GM18519 (cell line): Measurements from ENCODE around the gene ABCG8.

Experiments used
- ATAC-seq: cut with Tn5 transposase; IDR thresholded peaks from one replicate; pipeline ENCODE4 v1.9.1; 2021; ENCODE audit warnings: mild to moderate bottlenecking, moderate library complexity; ENCODE audit not compliant: unreplicated experiment, low FRiP score

The ABCG8 gene

DNA sequence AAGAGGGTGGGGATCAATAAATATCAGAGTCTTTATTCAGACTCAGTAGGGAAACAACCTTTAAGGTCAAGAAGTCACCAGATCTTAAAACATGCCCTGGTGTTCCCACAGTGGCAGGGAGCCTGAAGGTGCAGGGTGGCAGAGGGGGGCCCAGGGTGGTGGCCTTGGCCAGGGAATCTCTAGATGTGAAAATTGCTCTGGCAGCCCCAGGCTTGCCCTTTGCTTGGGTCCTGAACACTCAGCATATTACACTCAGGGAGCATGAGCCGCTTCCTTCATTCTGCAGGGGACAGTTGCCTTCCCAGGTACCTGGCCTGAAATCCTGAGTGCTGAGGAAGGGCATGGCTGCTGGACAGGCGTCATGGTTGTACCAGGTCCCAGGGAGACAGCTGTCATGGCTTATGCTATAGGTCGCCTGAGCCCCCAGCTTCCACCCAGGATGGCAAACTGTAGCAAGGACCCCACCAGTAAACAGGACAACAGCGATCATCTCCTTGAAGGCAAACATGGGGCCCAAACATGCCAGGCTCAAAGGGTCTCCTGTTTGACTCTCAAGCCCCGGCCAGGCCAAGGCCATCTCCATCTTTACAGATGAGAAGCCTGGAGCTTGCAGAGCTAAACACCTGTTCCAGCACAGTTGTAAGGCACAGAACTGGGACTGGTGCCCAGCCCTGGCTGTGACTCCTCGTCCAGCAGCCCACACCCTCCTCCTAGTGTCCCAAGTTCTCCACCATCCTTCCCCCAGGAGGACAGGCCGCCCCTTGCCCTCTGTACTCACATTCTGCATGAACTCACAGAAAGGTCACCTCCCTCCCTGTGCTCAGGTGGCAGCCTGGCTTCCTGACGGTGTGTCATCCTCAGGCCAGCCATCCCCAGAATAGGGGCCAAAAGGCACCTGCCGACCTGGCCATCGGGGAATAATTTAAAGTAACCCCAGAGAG, 14.6 kb downstream of the ABCG8 start:
- ATAC-seq = no peak

DNA sequence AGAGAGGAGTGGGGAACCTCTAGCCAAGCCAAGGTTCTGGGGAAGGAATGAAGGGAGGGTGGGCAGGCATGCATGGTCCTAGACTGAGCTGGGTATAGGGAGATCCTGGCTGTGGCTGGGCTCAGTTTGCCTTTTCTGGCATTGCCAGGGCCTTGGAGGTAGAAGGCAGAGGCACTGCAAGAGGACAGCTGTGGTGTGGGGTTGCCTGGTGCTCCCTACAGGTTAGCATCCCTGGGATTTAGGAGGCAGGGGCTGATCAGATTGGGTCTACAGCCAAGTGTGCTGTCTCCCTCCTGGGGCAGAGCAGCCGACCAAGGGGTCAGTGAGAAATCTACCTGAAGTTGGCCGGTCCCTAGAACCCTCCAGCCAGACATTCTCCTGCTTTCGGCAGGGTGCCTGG, 15.9 kb downstream of the ABCG8 start:
- no peak for ATAC-seq

DNA sequence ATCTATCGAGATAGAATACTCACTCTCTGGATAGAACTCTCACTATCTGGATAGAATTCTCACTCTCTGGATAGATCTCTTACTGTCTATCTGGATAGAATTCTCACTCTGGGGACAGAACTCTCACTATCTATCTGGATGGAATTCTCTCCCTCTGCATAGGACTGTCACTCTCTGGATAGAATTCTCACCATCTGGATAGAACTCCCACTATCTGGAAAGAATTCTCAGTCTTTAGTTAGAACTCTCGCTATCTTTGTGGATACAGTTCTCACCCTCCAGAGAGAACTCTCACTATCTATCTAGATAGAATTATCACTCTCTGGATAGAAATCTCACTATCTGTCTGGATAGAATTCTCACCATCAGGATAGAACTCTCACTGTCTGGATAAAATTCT, 16.5 kb downstream of the ABCG8 start:
- ATAC-seq = no peak

DNA sequence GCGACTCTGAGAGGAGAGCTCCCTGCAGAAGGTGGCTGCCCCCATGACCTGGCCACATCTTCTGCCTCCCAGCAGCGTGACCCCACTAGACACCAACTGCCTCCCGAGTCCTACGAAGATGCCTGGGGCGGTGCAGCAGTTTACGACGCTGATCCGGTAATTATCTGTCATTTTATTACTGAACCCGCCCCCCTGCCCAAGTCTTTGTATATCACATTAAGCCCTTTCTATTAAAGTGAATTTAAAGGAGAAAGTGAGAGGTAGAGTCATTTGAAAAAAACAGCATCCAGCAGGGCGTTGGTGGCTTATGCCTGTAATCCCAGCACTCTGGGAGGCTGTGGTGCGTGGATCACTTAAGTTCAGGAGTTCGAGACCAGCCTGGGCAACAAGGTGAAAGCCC, 33.4 kb downstream of the ABCG8 start:
- no peak for ATAC-seq

DNA sequence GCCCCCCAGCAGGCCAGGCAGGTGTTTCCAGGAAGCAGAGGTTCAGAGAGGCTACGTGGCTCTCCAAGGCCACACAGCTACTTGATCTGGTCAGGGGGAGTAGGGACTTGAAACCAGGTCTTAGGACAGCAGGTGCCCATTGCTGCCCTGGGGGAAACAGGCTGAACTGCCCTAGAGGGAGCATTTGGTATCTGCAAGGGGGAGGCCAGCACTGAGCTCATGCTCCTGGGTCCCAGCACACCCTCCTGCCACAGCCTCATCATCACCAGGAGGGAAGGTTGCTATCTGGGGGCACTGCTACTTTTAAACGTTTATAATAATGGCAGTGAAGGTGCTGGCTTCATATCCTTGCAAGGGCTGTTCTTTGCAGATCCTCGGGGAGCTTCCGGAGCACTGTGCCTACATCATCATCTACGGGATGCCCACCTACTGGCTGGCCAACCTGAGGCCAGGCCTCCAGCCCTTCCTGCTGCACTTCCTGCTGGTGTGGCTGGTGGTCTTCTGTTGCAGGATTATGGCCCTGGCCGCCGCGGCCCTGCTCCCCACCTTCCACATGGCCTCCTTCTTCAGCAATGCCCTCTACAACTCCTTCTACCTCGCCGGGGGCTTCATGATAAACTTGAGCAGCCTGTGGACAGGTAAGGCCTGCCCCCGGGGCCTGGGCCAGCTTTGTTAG, 36.1 kb downstream of the ABCG8 start:
- no peak for ATAC-seq

DNA sequence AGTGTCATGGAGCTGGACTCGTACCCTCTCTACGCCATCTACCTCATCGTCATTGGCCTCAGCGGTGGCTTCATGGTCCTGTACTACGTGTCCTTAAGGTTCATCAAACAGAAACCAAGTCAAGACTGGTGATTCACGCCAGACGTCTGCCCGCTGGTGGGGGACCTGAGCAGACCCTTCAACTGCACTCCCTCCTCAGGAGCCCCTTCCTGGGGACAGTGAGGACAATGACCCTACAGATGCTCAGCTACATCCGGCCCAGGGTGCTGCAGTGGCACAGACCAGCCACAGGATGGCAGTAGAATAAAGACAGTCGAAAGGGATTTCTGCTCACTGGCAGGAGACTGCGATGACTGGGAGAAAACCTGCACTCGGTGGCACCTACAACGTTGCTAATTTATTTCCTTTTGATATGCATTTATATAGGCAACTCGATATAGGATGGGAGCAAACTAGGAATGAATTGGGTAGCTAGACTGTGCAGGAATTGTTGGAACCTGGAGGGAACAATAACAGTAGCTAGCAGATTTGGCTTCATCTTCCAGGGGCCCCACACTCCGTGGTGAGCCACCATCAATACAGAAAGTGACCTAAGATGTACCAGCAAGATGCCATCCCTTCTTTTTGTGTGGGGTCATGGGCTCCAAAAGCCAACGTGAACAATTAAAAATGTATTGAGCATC, 39.2 kb downstream of the ABCG8 start:
- peak; percentile 67 for ATAC-seq

DNA sequence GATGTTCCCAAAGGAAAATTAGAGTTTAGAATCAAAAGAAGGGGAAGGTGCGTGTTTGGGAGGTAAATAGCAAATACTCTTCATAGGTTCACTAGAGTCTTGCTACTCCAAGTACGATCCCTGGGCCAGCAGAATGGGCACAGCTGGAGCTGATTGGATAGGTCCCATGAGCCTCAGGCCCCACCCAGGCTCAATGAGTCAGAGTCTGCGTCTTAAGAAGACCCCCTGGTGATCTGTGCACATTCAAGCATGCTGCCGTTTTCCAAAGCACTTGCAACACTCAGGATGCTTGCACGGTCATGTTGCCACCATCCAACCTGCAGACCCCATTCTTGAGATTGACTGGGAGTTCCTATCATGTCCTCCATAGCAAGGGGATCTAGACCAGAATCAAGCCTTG, 40.5 kb downstream of the ABCG8 start:
- no peak for ATAC-seq

DNA sequence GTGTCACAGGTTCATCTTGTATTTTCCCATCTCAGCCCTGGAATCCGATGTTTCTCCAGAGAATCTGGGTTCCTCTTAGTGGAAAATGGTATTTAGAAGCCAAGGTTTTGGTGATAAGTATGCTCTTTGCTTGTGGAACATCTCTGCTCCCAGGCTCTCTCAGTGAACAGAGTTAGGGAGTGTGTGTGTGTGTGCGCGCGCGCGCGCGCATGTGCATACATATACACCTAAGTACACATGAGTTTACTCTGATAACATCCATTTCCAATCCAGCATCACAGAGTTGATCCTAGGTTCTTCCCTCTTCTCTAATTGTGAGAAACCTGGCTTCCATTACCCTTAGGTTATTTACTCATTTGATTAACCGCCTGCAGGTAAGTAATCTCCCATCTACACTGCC, 41.7 kb downstream of the ABCG8 start:
- no peak for ATAC-seq

DNA sequence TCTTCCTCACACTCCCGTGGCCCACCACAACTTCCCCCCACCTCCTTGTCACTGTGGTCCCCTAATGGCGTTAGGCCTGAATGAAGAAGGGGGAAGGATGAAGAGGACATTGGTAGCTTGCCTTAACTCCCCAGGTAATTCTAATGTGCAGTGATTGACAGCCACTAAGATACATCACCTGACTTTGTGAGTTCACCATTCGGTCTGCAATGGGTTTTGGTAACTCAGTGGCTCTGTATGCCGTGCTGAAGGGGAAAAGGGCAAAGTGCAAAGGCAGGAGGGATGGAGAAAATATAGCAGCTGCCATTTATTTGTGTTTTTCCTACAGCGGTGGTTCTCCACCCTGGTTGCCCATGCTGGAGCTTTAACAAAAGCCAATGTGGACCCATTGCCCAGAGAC, 42.2 kb downstream of the ABCG8 start:
- ATAC-seq = no peak

DNA sequence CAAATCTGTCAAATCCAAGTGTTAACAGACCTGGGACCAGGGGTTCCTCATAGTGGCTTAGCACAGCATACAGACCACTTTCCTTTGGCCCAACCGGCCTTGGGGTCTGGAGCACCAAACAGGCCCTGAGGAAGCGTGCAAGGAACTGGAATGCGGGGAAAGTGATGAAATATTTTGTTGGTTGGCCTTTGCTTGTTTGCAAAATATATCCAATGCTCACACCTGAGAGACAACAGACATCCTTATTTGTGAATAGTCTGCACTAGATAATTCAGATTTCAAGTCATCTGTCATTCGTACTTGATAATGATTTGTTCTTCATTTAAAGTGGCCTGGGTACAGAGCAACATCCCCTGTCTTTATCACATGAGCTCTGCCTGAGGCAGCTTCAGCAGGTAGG, 43.5 kb downstream of the ABCG8 start:
- ATAC-seq = no peak

DNA sequence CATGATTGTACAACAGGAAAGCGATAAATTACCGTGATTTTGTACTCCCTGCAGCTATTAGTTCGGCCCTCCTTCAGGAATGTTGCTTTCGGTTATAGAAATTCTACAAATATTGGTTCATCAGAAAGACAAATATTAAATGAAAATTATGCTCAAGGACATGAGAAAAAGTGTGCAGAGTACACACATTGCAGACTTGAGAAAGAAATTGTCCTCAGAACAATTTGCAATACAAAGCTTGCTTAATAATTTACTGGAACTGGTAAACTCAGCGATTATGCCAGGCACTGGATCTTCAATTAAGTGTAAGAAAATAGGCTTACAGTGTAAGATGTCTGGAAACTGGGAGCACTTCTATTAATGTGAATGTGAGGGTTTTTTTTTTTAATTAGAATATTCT, 45.9 kb downstream of the ABCG8 start:
- ATAC-seq = no peak

DNA sequence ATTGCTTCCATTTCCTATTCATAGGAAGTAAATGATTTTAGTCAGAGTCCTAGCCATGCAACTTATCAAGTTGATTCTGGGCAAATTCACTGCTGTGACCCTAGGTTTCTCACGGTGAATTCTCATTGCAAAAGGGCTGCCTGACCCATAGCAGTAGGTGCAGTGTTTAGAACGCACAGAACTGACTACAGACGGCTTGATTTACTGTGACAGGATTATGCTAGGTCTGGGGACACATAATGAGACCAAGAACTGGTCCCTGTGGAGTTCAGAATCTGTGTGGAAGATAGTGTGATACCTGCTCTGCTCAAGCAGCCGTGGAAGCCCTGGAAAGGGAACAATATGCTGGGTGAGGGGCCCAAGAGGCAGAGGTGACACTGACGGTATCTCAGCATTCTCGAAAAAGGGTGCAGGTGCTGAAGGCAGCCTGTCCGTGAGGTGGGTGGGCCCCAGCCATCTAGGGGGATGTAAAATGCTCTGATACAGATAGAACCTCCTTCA, 46.4 kb downstream of the ABCG8 start:
- no peak for ATAC-seq

DNA sequence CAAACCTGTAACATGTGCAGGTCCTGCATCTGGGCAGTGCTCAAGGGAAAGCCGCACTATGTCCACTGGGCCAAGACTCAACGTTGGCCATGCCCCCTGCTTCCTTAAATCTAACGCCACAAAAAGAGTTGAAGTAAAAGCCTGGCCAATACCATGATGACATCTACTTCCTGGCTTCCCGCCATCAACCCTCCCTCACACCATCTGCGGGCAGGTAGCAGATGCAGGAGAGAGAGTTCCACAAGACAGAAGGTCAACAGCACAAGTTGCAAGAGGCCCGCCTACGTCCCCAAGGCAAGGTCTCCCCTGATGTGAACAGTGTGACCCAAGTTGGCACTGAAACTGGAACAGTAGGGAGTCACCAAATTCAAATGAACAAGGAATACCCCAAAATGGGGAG, 48.4 kb downstream of the ABCG8 start:
- no peak for ATAC-seq

DNA sequence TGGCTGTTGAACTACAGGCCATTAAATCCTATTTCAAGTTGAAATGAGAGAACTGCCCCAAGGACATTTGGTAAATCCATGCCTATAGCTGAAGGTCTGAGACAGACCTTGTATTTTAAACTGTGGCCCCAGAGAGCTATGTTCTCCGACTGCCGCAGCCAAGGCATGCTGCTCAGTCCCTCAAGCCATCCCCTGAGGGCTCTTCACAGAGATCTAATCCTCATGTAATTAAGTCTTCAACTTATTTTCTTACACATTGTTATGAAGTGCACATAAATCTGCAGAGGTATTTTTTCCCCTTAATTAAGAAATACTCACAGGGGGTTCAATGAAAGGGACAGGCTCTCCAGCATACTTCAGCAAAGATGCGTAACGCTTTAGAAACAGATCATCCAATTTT, 50.6 kb downstream of the ABCG8 start:
- ATAC-seq = no peak

DNA sequence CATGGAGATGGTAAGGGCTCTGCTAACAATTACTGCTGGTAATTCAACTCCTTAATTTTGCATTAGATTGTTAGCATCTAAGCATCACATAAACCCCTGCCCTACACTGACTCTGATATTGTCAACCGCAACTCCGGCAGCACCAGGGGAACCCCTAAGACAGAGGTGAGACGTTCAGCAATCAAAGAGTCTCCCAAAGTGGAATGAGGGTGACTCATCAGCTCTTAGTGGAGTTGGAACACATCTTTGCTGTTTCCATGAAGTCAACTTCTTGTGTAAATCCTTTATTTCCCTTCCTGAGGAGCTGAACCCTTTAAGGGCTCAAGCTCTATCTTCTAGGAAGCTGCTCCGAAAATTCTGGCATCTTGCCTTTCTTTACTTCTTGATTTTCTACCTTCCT, 52.1 kb downstream of the ABCG8 start:
- no peak for ATAC-seq

DNA sequence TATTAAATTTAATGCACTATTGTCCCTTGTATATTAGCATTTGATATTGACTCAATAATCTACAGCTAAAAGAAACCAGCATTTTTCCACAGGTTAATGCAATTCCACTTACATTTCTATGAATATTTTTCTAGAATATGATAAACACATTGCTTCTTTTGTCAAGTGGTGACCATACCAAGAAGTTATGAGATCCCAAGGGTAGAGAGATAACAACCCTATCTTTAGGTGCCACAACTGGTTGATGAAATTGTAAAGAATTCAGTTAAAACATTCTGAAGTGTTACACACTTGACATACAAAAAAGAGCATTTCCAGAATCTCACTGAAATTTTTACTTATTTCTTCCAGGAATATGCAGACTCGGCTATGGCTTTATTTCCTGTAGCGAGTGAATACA, 56.0 kb downstream of the ABCG8 start:
- ATAC-seq = no peak

DNA sequence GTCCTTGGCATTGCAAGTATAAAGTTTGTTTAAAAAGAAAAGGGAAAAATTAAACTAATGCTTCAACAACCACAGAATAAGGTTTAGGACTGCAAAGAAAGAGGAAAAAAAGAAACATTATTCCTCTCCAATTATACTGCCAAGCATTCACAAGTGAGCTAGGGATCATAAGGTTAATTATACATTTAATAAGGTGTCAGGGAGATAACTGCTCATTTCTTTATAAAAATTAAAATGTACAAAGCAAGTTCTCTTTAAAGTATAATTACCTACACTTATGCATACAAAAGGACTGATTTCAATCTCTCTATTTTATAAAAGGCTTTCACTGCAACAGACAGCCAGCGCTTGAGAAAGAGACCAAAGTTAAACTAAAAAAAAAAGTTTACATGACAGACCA, 58.1 kb downstream of the ABCG8 start:
- ATAC-seq = no peak

DNA sequence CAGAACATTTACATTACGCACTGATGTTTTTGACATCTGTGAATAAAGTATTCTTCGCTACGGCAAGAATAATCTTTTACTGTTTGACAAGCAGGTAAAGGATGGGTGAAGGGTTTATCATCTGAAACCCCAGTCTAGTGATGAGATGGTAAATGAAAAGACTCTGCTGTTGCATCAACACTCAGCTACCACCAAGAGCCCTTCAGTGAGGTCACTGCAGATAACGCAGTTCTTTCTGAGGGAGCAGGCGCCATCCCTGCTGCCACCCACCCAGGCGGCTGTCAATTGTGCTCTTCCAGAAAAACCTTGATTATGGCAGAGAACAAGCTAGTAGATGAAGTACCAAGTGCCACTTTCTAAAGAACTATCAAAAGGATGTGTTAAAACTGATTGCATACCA, 58.7 kb downstream of the ABCG8 start:
- ATAC-seq = no peak

DNA sequence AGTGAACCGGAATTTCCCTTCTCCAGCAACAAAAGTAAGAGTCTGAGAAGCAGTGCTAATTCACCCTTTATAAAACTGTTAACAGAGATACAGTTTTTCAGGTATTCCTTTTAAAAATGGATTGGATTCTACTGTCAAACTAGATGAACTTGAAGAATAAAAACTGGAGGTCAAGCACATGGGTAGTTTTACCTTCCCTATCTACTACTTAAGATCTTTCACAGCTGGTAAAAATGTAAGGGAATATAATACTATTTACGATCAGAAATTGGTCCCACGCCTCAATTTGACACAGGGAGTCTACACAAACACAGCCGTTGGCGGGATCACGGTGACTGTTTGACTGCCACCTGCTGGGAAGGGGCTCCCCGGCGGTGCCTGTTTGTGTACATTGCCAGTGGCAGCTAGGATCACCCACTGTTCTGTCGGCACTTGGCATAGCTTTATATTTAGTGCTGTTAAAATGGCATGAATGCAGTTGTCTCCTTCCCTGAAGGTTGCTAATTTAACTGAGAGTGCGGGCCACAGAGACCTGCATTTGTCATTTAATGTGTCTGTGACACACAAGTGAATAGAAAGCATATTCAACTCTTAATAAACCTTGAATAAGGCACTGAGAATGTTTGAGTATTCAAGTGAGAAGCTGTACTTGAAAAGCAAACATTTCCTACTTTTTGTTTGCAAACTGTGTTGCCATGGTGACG, 59.5 kb downstream of the ABCG8 start:
- no peak for ATAC-seq

DNA sequence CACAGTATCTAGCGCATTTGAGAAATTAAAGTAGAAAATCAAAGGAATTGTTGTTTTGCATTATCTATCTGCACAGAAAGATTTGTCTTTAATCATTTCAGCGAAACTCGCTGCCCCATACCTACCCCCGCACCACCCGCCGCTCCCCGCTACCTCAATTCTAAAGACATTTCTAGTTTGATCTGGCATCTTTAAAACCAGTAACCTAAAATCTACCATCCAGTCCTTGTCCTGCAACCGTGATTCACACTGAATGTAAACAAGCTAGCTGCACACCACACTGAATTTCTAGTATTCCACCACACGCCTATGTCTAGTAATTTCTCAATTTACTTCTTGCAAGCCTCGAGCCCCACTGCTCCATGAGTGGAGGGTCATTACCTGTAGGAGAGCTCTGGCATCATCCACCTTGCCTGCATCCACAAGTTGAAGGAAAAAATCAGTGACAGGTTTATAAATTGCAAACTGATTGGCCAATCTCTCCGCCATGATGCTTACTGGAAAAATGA, 60.1 kb downstream of the ABCG8 start:
- no peak for ATAC-seq
